ENCODE measurements around the gene JUN.
A peak's percentile ranks its signal among the peaks of the same experiment; 100 is the strongest.

Gene JUN

DNA sequence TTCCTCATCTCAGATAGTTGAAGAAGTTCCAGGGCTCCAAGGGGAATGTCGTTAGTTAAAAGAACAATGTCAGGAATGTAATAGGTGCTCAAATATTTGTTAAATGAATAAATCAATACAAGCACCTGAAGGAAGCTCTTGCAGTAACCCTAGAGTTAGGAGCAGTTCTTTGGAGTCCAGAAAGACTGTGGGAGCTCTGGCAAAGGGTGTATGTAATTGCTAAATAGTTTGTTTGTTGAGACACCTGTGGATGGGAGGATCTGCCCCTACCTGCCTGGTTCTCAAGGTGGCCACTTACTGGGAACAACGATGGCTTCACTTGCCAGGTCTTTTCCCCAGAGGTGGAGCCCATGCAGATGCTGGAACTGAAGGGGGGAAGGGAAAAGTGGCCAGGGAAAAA lies 27.5 kb upstream of the JUN start:
- no peak overlapping the region for H3K4me3 ChIP-seq (replicated peaks; ENCODE audit: low read depth, low read length)
- no peak for DNase-seq (ENCODE audit: low read depth)
- TF ChIP-seq, protein P1, sequence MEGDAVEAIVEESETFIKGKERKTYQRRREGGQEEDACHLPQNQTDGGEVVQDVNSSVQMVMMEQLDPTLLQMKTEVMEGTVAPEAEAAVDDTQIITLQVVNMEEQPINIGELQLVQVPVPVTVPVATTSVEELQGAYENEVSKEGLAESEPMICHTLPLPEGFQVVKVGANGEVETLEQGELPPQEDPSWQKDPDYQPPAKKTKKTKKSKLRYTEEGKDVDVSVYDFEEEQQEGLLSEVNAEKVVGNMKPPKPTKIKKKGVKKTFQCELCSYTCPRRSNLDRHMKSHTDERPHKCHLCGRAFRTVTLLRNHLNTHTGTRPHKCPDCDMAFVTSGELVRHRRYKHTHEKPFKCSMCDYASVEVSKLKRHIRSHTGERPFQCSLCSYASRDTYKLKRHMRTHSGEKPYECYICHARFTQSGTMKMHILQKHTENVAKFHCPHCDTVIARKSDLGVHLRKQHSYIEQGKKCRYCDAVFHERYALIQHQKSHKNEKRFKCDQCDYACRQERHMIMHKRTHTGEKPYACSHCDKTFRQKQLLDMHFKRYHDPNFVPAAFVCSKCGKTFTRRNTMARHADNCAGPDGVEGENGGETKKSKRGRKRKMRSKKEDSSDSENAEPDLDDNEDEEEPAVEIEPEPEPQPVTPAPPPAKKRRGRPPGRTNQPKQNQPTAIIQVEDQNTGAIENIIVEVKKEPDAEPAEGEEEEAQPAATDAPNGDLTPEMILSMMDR (IDR thresholded peaks at IDR 0.05; ENCODE audit: low read length, missing control alignments) = no peak

GRCh38 chr1:58809325-58810010 lies 25.6 kb upstream of the JUN start:
- TF ChIP-seq, protein P1 (IDR thresholded peaks at IDR 0.05; ENCODE audit: low read length, missing control alignments) = no peak
- H3K4me3 ChIP-seq (replicated peaks; ENCODE audit: low read depth, low read length) = no peak overlapping the region
- DNase-seq (ENCODE audit: low read depth) = peak; percentile 91

DNA sequence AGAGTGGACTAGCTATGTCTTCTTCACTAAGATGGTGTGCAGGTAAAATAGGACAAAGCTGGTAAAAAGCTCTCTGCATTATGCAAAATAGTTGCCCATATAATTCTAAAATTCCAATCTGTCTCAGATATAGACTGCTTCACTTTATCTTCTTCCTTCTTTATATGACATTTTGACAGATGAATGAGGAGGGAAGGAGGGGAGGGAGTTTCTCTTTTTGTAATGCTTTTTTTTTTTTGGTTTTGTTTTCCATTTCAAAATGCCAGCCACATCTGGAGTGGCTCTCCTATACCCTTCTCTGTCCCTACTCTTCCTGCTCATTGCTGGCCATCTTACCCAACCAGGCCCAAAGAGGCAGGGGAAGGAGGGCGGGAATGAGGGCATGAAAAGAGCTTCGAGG lies 24.2 kb upstream of the JUN start:
- TF ChIP-seq, protein P1 (IDR thresholded peaks at IDR 0.05; ENCODE audit: low read length, missing control alignments) = no peak
- H3K4me3 ChIP-seq (replicated peaks; ENCODE audit: low read depth, low read length) = no peak overlapping the region

DNA sequence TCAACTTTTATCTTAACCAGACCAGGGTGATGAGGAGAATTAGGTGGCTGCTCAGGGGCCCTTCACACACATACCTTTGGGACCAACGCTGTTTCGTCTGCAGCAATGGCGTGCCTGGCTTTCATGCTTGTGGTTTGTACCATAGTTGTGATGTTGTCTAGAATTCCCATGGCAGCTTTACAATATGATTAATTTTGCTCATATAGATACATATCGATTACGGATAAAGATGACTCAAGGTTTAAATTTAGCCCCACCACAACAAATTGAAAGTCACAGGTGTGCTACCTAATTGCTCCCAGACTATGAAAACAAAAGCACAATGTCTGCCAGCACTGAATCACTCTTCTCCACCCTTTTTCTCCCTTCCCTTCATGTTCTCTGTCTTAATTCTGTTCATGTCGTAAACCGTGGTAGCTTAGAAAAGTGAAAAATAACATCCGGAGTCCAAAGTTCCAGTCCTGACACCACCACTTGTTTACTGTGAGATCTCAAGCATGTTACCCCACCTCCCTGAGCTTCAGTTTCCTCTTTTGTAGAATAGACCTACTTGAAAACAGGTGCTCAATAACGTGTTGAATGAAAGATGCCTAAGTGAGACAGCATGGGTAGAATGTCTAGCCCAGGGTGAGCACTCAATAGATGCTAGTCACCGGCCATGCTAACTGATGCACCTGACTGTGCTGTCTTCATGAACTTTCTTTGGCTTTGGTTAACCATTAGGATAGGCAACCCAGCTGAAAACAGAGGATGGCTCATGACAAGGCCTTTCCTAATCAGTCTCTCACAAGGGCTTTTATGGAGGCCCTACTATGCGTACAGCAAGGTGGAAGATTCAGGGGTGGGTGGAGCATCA lies 22.1 kb upstream of the JUN start:
- no peak overlapping the region for H3K4me3 ChIP-seq (replicated peaks; ENCODE audit: low read depth, low read length)
- TF ChIP-seq, protein P1 (IDR thresholded peaks at IDR 0.05; ENCODE audit: low read length, missing control alignments) = no peak
- no peak for DNase-seq (ENCODE audit: low read depth)

More for the DNA sequence above, 24.2 kb upstream of the JUN start:
- DNase-seq (ENCODE audit: low read depth) = no peak

- H3K4me3 ChIP-seq (replicated peaks; ENCODE audit: low read depth, low read length) = no peak overlapping the region
- DNase-seq (ENCODE audit: low read depth) = no peak
- TF ChIP-seq, protein P1 (IDR thresholded peaks at IDR 0.05; ENCODE audit: low read length, missing control alignments) = no peak
Measured at GRCh38 chr1:58804853-58805565, 21.2 kb upstream of the JUN start.

DNA sequence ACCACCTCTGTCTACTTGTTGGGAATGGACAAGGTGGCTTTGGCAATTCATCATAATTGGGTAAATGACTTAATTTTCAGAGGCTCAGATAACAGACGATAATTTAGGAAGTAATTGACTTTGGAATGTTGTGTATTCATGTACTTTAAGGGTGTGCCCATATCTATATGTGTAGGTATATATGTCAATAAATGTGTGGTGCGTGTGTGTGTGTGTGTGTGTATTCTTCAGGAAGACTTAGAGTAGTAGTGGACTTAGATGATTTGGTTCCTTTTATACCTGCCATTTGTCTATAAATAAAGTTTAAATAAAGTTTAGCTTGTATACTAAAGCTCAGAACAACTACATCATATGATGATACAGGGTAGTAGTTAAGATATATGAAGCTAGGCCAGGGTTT lies 20.0 kb upstream of the JUN start:
- no peak overlapping the region for H3K4me3 ChIP-seq (replicated peaks; ENCODE audit: low read depth, low read length)
- DNase-seq (ENCODE audit: low read depth) = no peak
- TF ChIP-seq, protein P1 (IDR thresholded peaks at IDR 0.05; ENCODE audit: low read length, missing control alignments) = no peak

All from fibroblast of pulmonary artery (primary cell).